HG02642 (cell line): Measurements from ENCODE around the gene ROS1.
"Not testable (repeated sequence)": the region's sequence is repeated elsewhere in the genome, so short reads cannot be mapped to it uniquely, and the experiment has no call there.

ENCODE experiments used
- ATAC-seq: cut with Tn5 transposase; IDR thresholded peaks from one replicate; pipeline ENCODE4 v1.9.1; 2021; ENCODE audit warnings: mild to moderate bottlenecking; ENCODE audit not compliant: unreplicated experiment, poor library complexity

The ROS1 gene

GRCh38 chr6:117270843-117271507 is 154.8 kb downstream of the ROS1 start:
- ATAC-seq = no peak

GRCh38 chr6:117270055-117270842 is 155.5 kb downstream of the ROS1 start:
- no peak for ATAC-seq

DNA sequence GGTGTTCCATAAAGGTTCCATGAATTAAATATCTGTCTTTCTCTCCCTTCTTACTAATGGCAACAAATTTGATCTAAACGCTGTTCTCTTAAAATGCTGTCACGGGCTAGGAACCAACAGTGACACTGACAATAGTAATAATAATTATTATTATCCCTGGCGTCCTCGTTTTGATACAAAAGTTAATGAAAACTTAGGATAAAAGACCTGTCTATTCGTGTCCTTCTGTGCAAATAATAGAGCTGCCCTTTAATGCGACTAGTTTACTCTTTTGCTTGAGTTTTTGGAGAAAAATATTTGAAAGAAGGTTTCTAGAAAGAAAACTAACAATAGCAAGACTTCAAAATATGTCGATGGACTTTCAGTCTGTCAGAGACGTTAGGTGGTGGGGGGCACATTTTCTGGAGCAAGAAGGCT is 156.1 kb downstream of the ROS1 start:
- ATAC-seq = no peak

DNA sequence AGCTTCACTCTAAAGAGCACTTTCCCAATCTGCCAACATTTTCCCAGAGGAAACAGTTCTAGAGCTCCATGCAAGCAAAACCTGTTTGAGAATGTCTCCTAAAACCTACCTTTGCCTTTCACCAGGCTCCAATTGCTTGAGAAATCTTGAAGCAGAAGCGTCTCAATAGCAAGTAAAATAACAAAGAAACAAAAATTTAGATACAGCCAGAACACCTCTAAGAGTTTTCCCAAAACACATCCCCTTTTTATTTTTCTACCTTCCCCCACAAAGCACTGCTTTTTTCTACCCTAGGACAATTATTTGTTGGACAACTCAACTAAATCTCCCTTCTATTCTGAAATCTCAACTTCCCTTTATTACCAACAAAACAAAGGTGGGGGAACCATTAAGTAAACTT is 156.8 kb downstream of the ROS1 start:
- no peak for ATAC-seq

- no peak for ATAC-seq
Measured at GRCh38 chr6:117267766-117268534, 157.8 kb downstream of the ROS1 start.

DNA sequence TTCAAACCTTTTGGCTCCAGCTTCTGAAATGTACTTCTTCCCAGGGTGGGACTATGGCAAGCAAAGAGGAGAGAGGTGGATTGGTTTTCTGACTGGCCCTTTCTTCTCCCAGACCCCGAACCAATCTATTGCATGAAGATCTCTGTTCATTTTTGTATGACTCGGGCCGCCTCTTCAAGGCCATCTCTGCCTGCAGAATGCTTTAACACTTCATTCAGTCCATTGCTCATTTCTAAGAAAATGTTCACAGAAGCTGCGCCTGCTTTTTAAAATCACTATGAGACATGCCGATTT is 158.7 kb downstream of the ROS1 start:
- ATAC-seq = no peak

DNA sequence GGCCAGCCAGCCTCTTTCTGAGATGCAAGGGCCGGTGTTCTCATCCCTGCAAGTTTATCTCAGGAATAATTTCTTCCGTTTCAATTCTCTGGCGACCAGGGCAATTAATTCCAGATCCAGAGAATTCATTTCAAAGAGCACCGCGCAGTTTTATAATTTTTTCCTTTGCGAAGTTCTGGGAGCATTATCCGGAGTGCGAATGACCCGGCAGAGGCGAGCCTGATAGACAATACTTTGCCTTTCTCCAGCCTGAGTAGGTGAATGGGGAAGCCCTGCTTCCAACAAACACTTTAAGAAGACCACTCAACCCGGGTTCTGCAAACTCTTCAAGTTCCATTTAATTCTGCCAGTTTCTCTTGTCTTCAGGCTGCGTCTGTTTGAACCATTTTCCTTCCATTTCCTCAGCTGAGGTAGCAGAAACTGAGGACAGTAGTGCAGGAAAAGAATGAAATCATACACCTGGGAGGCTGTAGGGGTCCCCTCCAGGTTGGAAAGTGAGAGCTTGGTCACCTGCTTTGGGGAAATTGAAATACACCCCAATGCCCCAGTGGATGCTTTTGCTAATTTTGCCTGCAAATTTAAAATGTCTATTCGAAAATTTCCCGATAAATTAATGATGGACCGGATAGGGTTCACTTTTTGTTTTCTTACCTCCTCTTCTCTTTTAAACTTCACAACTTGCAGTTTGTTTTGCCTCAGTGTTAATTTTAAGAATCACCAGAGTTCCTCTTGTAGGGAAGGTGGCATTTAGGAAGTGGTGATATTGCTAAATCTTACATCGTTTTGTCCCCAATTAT is 159.3 kb downstream of the ROS1 start:
- ATAC-seq = no peak

DNA sequence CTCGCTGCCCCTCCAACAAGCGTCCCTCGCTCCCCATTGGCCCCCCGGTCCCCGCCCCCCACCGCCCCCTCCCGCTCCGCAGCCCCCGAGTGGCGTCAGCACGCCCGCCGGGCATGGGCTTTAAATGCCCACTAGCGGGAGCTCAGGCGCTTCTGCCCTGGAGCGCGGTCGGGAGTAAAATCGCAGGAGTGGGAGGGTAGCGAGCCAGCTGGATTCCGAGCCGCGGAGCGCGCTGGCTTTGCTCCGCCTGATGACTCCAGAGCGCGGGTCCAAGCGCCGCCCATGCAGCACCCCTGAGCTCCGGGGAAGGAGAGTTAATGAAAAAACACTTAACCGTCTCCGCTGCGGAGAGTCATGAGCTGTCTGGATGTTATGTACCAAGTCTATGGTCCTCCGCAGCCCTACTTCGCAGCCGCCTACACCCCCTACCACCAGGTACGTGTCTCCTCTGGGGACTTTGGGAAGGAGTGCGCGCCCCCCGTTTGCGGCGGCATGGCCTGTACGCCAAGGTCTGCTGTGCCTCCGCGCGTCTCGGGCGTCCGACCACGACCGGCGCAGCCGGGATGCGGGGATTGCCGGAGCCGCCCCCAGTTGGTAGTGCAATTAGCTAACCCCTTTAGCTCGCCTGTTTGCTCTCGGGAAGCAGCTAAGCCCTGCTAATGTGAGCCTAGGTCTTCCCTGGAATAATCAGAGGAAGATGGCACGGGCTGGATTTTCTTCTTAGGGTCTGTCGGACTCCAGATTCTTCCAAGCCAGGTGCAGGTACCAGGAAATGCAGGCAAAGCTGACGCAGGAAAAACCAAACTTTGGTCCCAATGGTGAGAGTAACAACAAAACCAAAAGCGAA is 160.1 kb downstream of the ROS1 start, which contains the start of gene VGLL2:
Gene VGLL2 (plus strand): TSS at position 149 of the 847 bp plus-strand sequence. CDS start 206 bp downstream, at position 355.
- peak; percentile 30 for ATAC-seq

GRCh38 chr6:117264692-117265409 is 160.9 kb downstream of the ROS1 start:
- peak; percentile 59 for ATAC-seq

- ATAC-seq = no peak
Measured at GRCh38 chr6:117264369-117264691, 161.4 kb downstream of the ROS1 start.

GRCh38 chr6:117263353-117263927 is 162.3 kb downstream of the ROS1 start:
- ATAC-seq = no peak

DNA sequence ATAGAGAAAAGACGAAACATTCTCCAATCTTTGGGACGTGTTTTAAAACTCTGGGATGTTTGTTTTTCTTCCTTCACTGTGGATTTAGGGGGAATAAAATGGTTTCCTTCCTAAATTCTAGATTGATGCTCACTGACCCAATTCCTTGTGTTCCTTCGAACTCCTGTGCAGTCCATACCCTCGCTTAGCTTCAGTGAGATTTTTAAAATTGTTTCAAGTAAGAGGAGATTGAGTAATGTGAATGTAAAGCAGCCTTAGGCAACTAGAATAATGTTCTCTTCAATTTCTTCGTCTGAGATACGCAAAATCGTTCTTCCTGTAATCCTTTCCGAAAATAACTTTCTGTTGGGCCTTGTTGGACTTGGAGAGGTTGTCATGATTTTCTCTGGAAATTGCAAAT is 162.9 kb downstream of the ROS1 start:
- ATAC-seq = no peak

GRCh38 chr6:117253785-117254184 is 172.0 kb downstream of the ROS1 start:
- no peak for ATAC-seq

- ATAC-seq = not testable (repeated sequence)
Measured at GRCh38 chr6:117244979-117245378, 180.8 kb downstream of the ROS1 start.

DNA sequence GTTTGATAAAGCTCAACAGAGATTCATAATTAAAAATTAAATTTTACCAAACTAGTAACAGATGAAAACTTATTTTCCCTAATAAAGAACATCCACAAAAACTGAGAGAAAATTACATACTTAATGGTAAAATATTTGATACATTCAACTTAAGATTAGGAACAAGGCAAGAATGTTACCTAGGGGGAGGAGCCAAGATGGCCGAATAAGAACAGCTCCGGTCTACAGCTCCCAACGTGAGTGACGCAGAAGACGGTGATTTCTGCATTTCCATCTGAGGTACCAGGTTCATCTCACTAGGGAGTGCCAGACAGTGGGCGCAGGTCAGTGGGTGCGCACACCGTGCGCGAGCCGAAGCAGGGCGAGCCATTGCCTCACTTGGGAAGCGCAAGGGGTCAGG is 181.2 kb downstream of the ROS1 start:
- not testable (repeated sequence) for ATAC-seq
